Endodermal cell (in vitro differentiated cells): ENCODE data around the gene DAB1. TPM values are rescaled to one million over a fixed set of nuclear protein-coding genes. Genes with fewer than 3 reads are reported as not detected.

ENCODE experiments used
- DNase-seq: peaks from one replicate; pipeline ENCODE4 v3.0.0-alpha.2; 2017
- H3K27ac ChIP-seq: 2 replicates; pipeline ENCODE4 v1.5.1; 2013; ENCODE audit warnings: mild to moderate bottlenecking, low read depth, low read length, moderate library complexity
- H3K27me3 ChIP-seq: 2 replicates; pipeline ENCODE4 v1.6.1; 2013; ENCODE audit warnings: mild to moderate bottlenecking, low read length, moderate library complexity; ENCODE audit not compliant: insufficient read depth, control insufficient read depth, poor library complexity, severe bottlenecking
- H3K36me3 ChIP-seq: 2 replicates; pipeline ENCODE4 v1.7.0; 2013; ENCODE audit warnings: mild to moderate bottlenecking, low read length, moderate library complexity; ENCODE audit not compliant: control insufficient read depth, insufficient read depth
- H3K4me1 ChIP-seq: one replicate; pipeline ENCODE4 v1.7.0; 2013; ENCODE audit warnings: low read length; ENCODE audit not compliant: control insufficient read depth, insufficient read depth
- H3K4me3 ChIP-seq: 2 replicates; pipeline ENCODE4 v1.5.1; 2013; ENCODE audit warnings: mild to moderate bottlenecking, low read length, moderate library complexity
- H3K9ac ChIP-seq: 2 replicates; pipeline ENCODE4 v1.6.1; 2013; ENCODE audit warnings: mild to moderate bottlenecking, low read length, moderate library complexity; ENCODE audit not compliant: poor library complexity, severe bottlenecking; ENCODE audit errors: extremely low read depth
- H3K9me3 ChIP-seq: 2 replicates; pipeline ENCODE4 v1.6.1; 2013; ENCODE audit warnings: mild to moderate bottlenecking, low read length, moderate library complexity; ENCODE audit not compliant: control insufficient read depth
- H3K27ac Mint-ChIP-seq: 2 replicates; pipeline ENCODE4 v1.8.0; 2020; ENCODE audit warnings: mixed read lengths
- H3K27me3 Mint-ChIP-seq: 2 replicates; pipeline ENCODE4 v1.8.0; 2021; ENCODE audit warnings: mild to moderate bottlenecking, mixed read lengths; ENCODE audit not compliant: insufficient read depth
- H3K36me3 Mint-ChIP-seq: 2 replicates; pipeline ENCODE4 v1.8.0; 2020; ENCODE audit warnings: low read depth, mixed read lengths
- H3K4me1 Mint-ChIP-seq: 2 replicates; pipeline ENCODE4 v1.8.0; 2020; ENCODE audit warnings: mixed read lengths
- H3K4me3 Mint-ChIP-seq: 2 replicates; pipeline ENCODE4 v1.8.0; 2020; ENCODE audit warnings: mild to moderate bottlenecking, moderate library complexity, mixed read lengths
- H3K9me3 Mint-ChIP-seq: 2 replicates; pipeline ENCODE4 v1.8.0; 2020; ENCODE audit warnings: mild to moderate bottlenecking, mixed read lengths
- CTCF ChIP-seq: fragments of 200-600 bp; sonication (generic); conservative IDR thresholded peaks from 2 replicates; pipeline ENCODE4 v1.5.0; 2021; ENCODE audit warnings: antibody characterized with exemption, mild to moderate bottlenecking
- WGBS, 2 experiments: methylation state at CpG; one replicate each; pipeline versions ENCODE4 v1.1.5 to v1.1.7; 2013; ENCODE audit warnings: missing lambda C conversion rate in 2 of 2, mixed read lengths in 1 of 2; ENCODE audit not compliant: insufficient coverage in 1 of 2, insufficient read length in 1 of 2; 5-methylcytosine and 5-hydroxymethylcytosine counted together
- total RNA-seq, 2 donors: library from RNA; stranded (reverse); fragmentation: NEBNext Ultra II Directional in 1 of 2; extraction: Animal tissue kit (Norgen Biotek cat#: 25700) in 1 of 2; gene quantifications; 2 replicates in 1 of 2; 3 replicates in 1 of 2; pipeline ENCODE4 v1.2.1, GENCODE V29; 2021

The DAB1 gene
- total RNA-seq, 2 donors from 2014 or later = 32.0 to 36.2 TPM

DNA sequence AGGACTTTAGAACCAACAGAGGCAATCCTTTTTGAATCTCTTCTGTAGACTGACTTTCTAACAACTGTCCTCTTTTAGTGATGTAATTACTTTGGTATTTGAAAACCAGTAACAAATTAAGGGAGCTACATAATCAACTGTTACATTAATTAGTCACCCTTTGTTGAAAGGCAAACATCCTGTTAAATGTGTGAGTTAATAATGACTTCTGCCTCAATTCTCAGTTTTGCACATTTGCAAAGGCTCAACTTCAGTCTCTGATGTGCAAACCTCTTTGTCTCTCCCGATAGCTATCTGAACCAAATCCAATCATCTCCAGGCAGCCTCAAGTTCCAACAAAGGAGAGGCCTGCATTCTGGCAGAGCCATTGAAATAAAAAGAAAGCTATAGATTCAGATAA lies 322.7 kb downstream of the DAB1 start:
- H3K27ac ChIP-seq = no peak overlapping the region

DNA sequence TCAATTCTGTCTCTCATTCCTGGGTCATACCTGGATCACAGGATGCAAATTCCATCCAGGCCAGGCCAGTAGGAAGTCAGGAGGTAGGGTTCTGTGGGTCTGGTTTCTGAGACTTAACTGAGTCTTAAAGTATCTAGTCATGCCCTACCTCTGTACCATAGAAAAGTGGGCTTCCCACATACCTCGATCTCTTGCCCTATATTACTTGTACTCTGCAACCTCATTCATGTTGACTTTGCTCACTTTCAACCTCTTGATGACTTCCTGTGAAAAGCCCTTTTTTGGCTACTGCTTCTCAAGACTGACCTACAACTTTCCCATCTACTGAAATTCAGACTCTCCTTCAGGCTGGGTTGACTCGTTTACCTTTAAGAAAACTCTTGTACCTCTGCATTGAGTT lies 329.1 kb downstream of the DAB1 start:
- Mint-ChIP-seq H3K4me1 (peaks cover 53% of the 10 kb centered on the region), H3K27me3 (no peaks in the 10 kb centered on the region), H3K36me3 (peaks cover 2% of the 10 kb centered on the region), H3K9me3 (no peaks in the 10 kb centered on the region), H3K27ac (peak overlapping the region; percentile 23), H3K4me3 (no peak overlapping the region)
- Histone ChIP-seq H3K4me3 (no peak overlapping the region), H3K27ac (no peak overlapping the region), H3K9me3 (no peaks in the 10 kb centered on the region), H3K27me3 (no peaks in the 10 kb centered on the region), H3K36me3 (no peaks in the 10 kb centered on the region), H3K4me1 (peaks cover 26% of the 10 kb centered on the region), H3K9ac (no peak overlapping the region)
- DNase-seq = no peak
- TF ChIP-seq CTCF = no peak
- 90 to 93% methylated on average over 2 of the region's 2 CpGs for WGBS, 2 experiments

More for the DNA sequence above, 322.7 kb downstream of the DAB1 start:
- Histone ChIP-seq H3K9ac (no peak overlapping the region), H3K4me1 (peaks cover 33% of the 10 kb centered on the region), H3K9me3 (no peaks in the 10 kb centered on the region), H3K4me3 (no peak overlapping the region), H3K27me3 (no peaks in the 10 kb centered on the region), H3K36me3 (no peaks in the 10 kb centered on the region)
- Mint-ChIP-seq H3K27me3 (no peaks in the 10 kb centered on the region), H3K36me3 (peaks cover 2% of the 10 kb centered on the region), H3K9me3 (no peaks in the 10 kb centered on the region), H3K4me1 (peaks cover 64% of the 10 kb centered on the region), H3K27ac (peak overlapping the region; percentile 84), H3K4me3 (no peak overlapping the region)
- no peak for TF ChIP-seq CTCF
- WGBS, 2 experiments = 25 to 57% methylated on average over 1 of the region's 1 CpG
- no peak for DNase-seq

- Mint-ChIP-seq H3K4me3 (no peak overlapping the region), H3K27ac (no peak overlapping the region), H3K4me1 (peaks cover 66% of the 10 kb centered on the region), H3K27me3 (no peaks in the 10 kb centered on the region), H3K36me3 (peaks cover 2% of the 10 kb centered on the region), H3K9me3 (no peaks in the 10 kb centered on the region)
- H3K9ac ChIP-seq = no peak overlapping the region
- no peak for TF ChIP-seq CTCF
- 95 to 100% methylated on average over 2 to 3 of the region's 3 CpGs for WGBS, 2 experiments
- no peak for DNase-seq
- peaks cover 33% of the 10 kb centered on the region for H3K4me1 ChIP-seq
- H3K36me3 ChIP-seq = no peaks in the 10 kb centered on the region
- no peaks in the 10 kb centered on the region for H3K27me3 ChIP-seq
- H3K9me3 ChIP-seq = no peaks in the 10 kb centered on the region
- H3K27ac ChIP-seq = no peak overlapping the region
- no peak overlapping the region for H3K4me3 ChIP-seq
Measured at GRCh38 chr1:57093122-57093521, 330.7 kb downstream of the DAB1 start.
